ENCODE results near the gene FOXL3. TPM values are rescaled to one million over a fixed set of nuclear protein-coding genes. Genes with fewer than 3 reads are reported as not detected.

The FOXL3 gene
- total RNA-seq, 1 donor from 2014 or later = not detected

DNA sequence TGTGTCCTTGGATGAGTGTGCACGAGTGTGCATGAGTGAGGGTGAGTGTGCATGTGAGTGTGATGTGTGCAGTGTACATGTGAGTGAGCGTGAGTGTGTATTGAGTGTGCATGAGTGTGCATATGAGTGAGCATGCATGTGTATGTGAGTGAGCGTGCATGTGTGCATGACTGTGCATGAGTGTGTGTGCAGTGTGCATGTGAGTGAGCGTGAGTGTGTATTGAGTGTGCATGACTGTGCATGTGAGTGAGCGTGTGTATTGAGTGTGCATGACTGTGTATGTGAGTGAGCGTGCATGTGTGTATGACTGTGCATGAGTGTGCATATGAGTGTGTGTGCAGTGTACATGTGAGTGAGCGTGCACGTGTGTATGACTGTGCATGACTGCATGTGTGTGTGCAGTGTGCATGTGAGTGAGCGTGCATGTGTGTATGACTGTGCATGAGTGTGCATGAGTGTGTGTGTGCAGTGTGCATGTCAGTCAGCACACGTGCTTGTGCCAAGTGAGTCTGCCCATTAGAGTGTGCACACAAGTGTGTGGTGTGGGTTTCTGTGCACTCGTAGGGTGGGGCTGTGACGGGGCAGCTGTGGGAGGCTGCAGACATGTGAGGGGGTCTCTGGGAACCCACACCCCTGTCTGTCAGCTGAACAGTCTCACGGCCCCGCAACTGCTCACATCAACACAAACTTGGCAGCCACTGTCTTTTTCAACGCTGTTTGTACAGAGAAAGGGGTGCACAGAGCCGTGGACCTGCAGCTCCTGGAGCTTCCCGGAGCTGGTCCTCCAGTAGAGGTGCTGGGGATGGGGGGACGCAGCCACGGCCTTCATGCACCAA lies 14.8 kb downstream of the FOXL3 start:
- no peak for DNase-seq
- intact Hi-C loops (cut with DNase I) = no loop called here
- H3K27ac ChIP-seq = no peak overlapping the region

GRCh38 chr7:305410-306151 lies 15.6 kb downstream of the FOXL3 start:
- intact Hi-C loops (cut with DNase I) = no loop called here
- no peak overlapping the region for H3K4me3 ChIP-seq
- H3K27me3 ChIP-seq = no peaks in the 10 kb centered on the region
- TF ChIP-seq, protein P1, sequence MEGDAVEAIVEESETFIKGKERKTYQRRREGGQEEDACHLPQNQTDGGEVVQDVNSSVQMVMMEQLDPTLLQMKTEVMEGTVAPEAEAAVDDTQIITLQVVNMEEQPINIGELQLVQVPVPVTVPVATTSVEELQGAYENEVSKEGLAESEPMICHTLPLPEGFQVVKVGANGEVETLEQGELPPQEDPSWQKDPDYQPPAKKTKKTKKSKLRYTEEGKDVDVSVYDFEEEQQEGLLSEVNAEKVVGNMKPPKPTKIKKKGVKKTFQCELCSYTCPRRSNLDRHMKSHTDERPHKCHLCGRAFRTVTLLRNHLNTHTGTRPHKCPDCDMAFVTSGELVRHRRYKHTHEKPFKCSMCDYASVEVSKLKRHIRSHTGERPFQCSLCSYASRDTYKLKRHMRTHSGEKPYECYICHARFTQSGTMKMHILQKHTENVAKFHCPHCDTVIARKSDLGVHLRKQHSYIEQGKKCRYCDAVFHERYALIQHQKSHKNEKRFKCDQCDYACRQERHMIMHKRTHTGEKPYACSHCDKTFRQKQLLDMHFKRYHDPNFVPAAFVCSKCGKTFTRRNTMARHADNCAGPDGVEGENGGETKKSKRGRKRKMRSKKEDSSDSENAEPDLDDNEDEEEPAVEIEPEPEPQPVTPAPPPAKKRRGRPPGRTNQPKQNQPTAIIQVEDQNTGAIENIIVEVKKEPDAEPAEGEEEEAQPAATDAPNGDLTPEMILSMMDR (IDR thresholded peaks at IDR 0.05) = no peak
- H3K27ac ChIP-seq = no peak overlapping the region
- H3K9me3 ChIP-seq = no peaks in the 10 kb centered on the region
- no peaks in the 10 kb centered on the region for H3K4me1 ChIP-seq
- no peak for ATAC-seq
- DNase-seq = peak; percentile 52
- no peaks in the 10 kb centered on the region for H3K36me3 ChIP-seq

More for the DNA sequence above, 14.8 kb downstream of the FOXL3 start:
- no peaks in the 10 kb centered on the region for H3K9me3 ChIP-seq
- no peaks in the 10 kb centered on the region for H3K27me3 ChIP-seq
- ATAC-seq = peak; percentile 5
- H3K36me3 ChIP-seq = no peaks in the 10 kb centered on the region
- H3K4me3 ChIP-seq = no peak overlapping the region
- TF ChIP-seq, protein P1 (IDR thresholded peaks at IDR 0.05) = no peak
- H3K4me1 ChIP-seq = no peaks in the 10 kb centered on the region

DNA sequence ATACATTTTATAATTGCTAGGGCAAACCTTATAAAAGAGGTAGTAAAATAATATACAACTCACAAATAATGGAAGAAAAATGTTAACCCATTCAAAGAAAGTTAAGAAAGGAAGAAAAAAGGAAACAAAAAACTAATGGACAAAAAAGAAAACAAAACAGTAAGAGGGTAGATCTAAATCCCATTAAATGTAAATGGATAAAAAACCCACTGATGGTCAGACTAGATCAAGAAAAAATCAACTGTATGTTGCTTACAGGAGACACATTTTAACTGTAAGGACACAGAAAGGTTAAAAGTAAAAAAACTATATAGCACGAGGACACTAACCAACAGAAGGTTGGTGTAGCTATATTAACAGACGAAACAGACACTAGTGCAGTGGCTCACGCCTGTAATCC lies 18.0 kb downstream of the FOXL3 start:
- Histone ChIP-seq H3K27me3 (peaks cover 4% of the 10 kb centered on the region), H3K4me3 (no peak overlapping the region), H3K4me1 (no peaks in the 10 kb centered on the region), H3K27ac (no peak overlapping the region), H3K36me3 (no peaks in the 10 kb centered on the region), H3K9me3 (no peaks in the 10 kb centered on the region)
- ATAC-seq = no peak
- intact Hi-C loops (cut with DNase I) = no loop called here
- TF ChIP-seq, protein P1 (IDR thresholded peaks at IDR 0.05) = no peak
- DNase-seq = no peak

DNA sequence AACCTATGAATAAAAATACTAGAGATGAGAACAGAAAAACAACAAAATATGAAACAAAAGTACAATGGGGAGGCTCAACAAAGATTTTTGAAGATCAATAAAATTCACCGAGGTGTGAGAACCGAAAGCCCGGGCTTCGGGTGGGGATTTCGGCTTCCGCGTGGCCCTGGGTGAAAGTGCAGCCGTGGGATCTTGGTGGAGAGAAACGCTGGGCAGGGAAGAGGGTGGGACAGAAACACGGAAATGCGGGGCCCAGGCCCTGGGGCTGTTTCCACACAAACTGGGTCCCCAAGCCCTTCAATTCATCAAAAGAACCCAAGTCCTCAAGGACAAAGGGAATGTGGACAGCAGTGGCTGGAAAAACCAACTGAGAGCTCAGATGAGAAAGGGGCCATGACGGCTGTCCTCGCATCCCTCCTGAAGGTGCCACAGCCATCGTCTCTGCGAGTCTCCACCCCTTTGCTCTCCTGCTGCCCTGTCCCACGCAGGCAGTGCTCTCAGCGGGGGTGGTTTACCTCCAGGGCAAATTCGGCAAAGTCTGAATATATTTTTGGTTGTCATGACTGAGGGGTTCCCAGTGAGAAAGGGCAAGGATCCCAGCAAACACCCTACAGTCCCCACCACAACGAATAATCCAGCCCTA lies 19.7 kb downstream of the FOXL3 start:
- DNase-seq (peak; percentile 36), ATAC-seq (no peak)
- intact Hi-C loops (cut with DNase I) = no loop called here

GRCh38 chr7:311131-311680 lies 21.2 kb downstream of the FOXL3 start:
- no peaks in the 10 kb centered on the region for H3K4me1 ChIP-seq
- H3K36me3 ChIP-seq = no peaks in the 10 kb centered on the region
- H3K9me3 ChIP-seq = no peaks in the 10 kb centered on the region
- intact Hi-C loops (cut with DNase I) = no loop called here
- no peak overlapping the region for H3K4me3 ChIP-seq
- TF ChIP-seq, protein P1 (IDR thresholded peaks at IDR 0.05) = no peak
- H3K27ac ChIP-seq = no peak overlapping the region
- DNase-seq (no peak), ATAC-seq (no peak)
- peaks cover 10% of the 10 kb centered on the region for H3K27me3 ChIP-seq

More for the DNA sequence above, 19.7 kb downstream of the FOXL3 start:
- Histone ChIP-seq H3K4me1 (no peaks in the 10 kb centered on the region), H3K27me3 (peaks cover 10% of the 10 kb centered on the region), H3K36me3 (no peaks in the 10 kb centered on the region), H3K9me3 (no peaks in the 10 kb centered on the region), H3K4me3 (no peak overlapping the region), H3K27ac (no peak overlapping the region)
- TF ChIP-seq, protein P1 (IDR thresholded peaks at IDR 0.05) = no peak
